DOHH2 (cell line): Measurements from ENCODE around the gene TFAP2D.

Experiments
- H3F3A ChIP-seq: fragments of 200-600 bp; sonication (generic), shearing (Covaris generic); 2 replicates; pipeline ENCODE4 v1.6.0; 2016; ENCODE audit warnings: antibody characterized with exemption, mild to moderate bottlenecking; ENCODE audit not compliant: control insufficient read depth, insufficient read depth
- H3K27ac ChIP-seq: fragments of 200-600 bp; sonication (generic); 2 replicates; pipeline ENCODE4 v1.5.1; 2014; ENCODE audit warnings: low read depth, mild to moderate bottlenecking, low read length, moderate library complexity
- H3K27me3 ChIP-seq: fragments of 200-600 bp; sonication (generic); 2 replicates; pipeline ENCODE4 v1.6.1; 2014; ENCODE audit warnings: mild to moderate bottlenecking, low read length, mixed read lengths; ENCODE audit not compliant: control insufficient read depth
- H3K36me3 ChIP-seq: fragments of 200-600 bp; sonication (generic); 2 replicates; pipeline ENCODE4 v1.6.1; 2014; ENCODE audit warnings: mild to moderate bottlenecking, low read length, moderate library complexity, mixed read lengths; ENCODE audit not compliant: control insufficient read depth
- H3K4me1 ChIP-seq: fragments of 200-600 bp; sonication (generic); 2 replicates; pipeline ENCODE4 v1.6.1; 2014; ENCODE audit warnings: mild to moderate bottlenecking, low read length, mixed read lengths; ENCODE audit not compliant: control insufficient read depth
- H3K4me2 ChIP-seq: fragments of 200-600 bp; sonication (generic); 2 replicates; pipeline ENCODE4 v1.6.0; 2014; ENCODE audit warnings: mild to moderate bottlenecking, low read length, moderate library complexity
- H3K4me3 ChIP-seq: fragments of 200-600 bp; sonication (generic); 2 replicates; pipeline ENCODE4 v1.5.1; 2014; ENCODE audit warnings: mild to moderate bottlenecking, low read length, mixed read lengths
- H3K79me2 ChIP-seq: fragments of 200-600 bp; sonication (generic); 2 replicates; pipeline ENCODE4 v1.6.1; 2014; ENCODE audit warnings: mild to moderate bottlenecking, low read length, mixed read lengths; ENCODE audit not compliant: control insufficient read depth
- H3K9me2 ChIP-seq: fragments of 200-600 bp; sonication (generic); replicated peaks from 2 replicates; pipeline ENCODE4 v1.6.1; 2014; ENCODE audit warnings: mild to moderate bottlenecking, low read length, mixed read lengths; ENCODE audit not compliant: control insufficient read depth
- H3K9me3 ChIP-seq: fragments of 200-600 bp; sonication (generic); 2 replicates; pipeline ENCODE4 v1.6.1; 2014; ENCODE audit warnings: antibody characterized with exemption, low read length, mixed read lengths; ENCODE audit not compliant: control insufficient read depth, insufficient read depth
- H4K20me1 ChIP-seq: fragments of 200-600 bp; sonication (generic); 2 replicates; pipeline ENCODE4 v1.6.0; 2014; ENCODE audit warnings: low read depth, mild to moderate bottlenecking, antibody characterized with exemption, low read length, moderate library complexity; ENCODE audit not compliant: control insufficient read depth, insufficient read depth
- CTCF ChIP-seq: fragments of 200-600 bp; sonication (generic); IDR thresholded peaks from one replicate; pipeline ENCODE4 v1.5.1; 2014; ENCODE audit warnings: antibody characterized with exemption, mild to moderate bottlenecking, low read depth, low read length; ENCODE audit not compliant: poor library complexity, severe bottlenecking
- EZH2phosphoT487 ChIP-seq: fragments of 200-600 bp; sonication (generic); IDR thresholded peaks from 2 replicates; pipeline ENCODE4 v1.6.1; 2017; ENCODE audit warnings: borderline replicate concordance, mild to moderate bottlenecking, antibody characterized with exemption, low read length, moderate library complexity, mixed read lengths

TFAP2D gene

GRCh38 chr6:50722829-50723554 lies 9.7 kb downstream of the TFAP2D start:
- Histone ChIP-seq H3K27me3 (no peaks in the 10 kb centered on the region), H3K4me3 (no peak overlapping the region), H3K79me2 (no peaks in the 10 kb centered on the region), H3K9me3 (no peaks in the 10 kb centered on the region), H3K36me3 (no peaks in the 10 kb centered on the region), H3K4me1 (no peaks in the 10 kb centered on the region), H3K27ac (no peak overlapping the region), H3K9me2 (no peaks in the 10 kb centered on the region), H4K20me1 (no peaks in the 10 kb centered on the region), H3K4me2 (no peak overlapping the region), H3F3A (no peaks in the 10 kb centered on the region)
- TF ChIP-seq EZH2phosphoT487 (no peak), CTCF (no peak)

- Histone ChIP-seq H3K79me2 (no peaks in the 10 kb centered on the region), H3K4me2 (no peak overlapping the region), H3K27me3 (no peaks in the 10 kb centered on the region), H3K4me1 (no peaks in the 10 kb centered on the region), H3K36me3 (no peaks in the 10 kb centered on the region), H3K9me3 (no peaks in the 10 kb centered on the region), H3K27ac (no peak overlapping the region), H3F3A (no peaks in the 10 kb centered on the region), H3K9me2 (no peaks in the 10 kb centered on the region), H3K4me3 (no peak overlapping the region), H4K20me1 (no peaks in the 10 kb centered on the region)
- no peak for TF ChIP-seq EZH2phosphoT487
- no peak for TF ChIP-seq CTCF
These were observed 11.2 kb downstream of the TFAP2D start for GRCh38 chr6:50724381-50725124.

GRCh38 chr6:50734488-50734887 lies 21.2 kb downstream of the TFAP2D start:
- TF ChIP-seq EZH2phosphoT487 (no peak), CTCF (no peak)
- no peaks in the 10 kb centered on the region for H3K79me2 ChIP-seq
- H3K4me3 ChIP-seq = no peak overlapping the region
- H3K9me3 ChIP-seq = no peaks in the 10 kb centered on the region
- H4K20me1 ChIP-seq = no peaks in the 10 kb centered on the region
- no peaks in the 10 kb centered on the region for H3K36me3 ChIP-seq
- no peak overlapping the region for H3K4me2 ChIP-seq
- no peaks in the 10 kb centered on the region for H3K4me1 ChIP-seq
- H3K27me3 ChIP-seq = no peaks in the 10 kb centered on the region
- no peaks in the 10 kb centered on the region for H3K9me2 ChIP-seq
- H3K27ac ChIP-seq = no peak overlapping the region
- H3F3A ChIP-seq = no peaks in the 10 kb centered on the region
